C4-2B (cell line): Measurements from ENCODE around the gene CMIP.

Source experiments
- CTCF ChIP-seq: fragments of 450-650 bp; conservative IDR thresholded peaks from 2 replicates; pipeline ENCODE4 v1.5.1; 2017; ENCODE audit warnings: mild to moderate bottlenecking
- ZFX ChIP-seq: fragments of 450-650 bp; IDR thresholded peaks from 2 replicates; pipeline ENCODE4 v1.6.1; 2017

DNA sequence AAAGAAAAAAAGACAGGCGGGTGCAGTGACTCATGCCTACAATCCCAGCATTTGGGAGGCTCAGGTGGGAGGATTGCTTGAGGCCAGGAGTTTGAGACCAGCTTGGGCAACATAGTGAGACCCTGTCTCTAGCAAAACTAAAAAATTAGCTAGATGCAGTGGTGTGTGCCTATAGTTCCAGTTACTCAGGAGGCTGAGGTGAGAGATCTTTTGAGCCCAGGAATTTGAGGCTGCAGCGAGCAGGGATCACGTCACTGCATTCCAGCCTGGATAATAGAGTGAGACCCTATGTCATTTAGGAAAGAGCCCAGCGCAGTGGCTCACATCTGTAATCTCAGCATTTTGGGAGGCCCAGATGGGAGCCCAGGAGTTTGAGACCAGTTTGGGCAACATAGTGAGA lies 126.6 kb downstream of the CMIP start:
- TF ChIP-seq CTCF (no peak), ZFX (no peak)
